ENCODE data around the gene NQO2.

Gene NQO2

GRCh38 chr6:2971420-2972218 is 28.1 kb upstream of the NQO2 start, which contains the start of gene SERPINB6 (continued):
- TF ChIP-seq GLIS1 (tag by site-specific recombination; IDR thresholded peaks at IDR 0.05) (0 out of 2 replicates have a peak, but pooled peaks have one; percentile 14), ZNF623 (tag by site-specific recombination; IDR thresholded peaks at IDR 0.05) (no peak), ZNF248 (tag by site-specific recombination; IDR thresholded peaks at IDR 0.05) (no peak), KLF16 (tag by site-specific recombination; IDR thresholded peaks at IDR 0.05) (no peak), ZNF777 (tag by site-specific recombination; IDR thresholded peaks at IDR 0.05; ENCODE audit: borderline replicate concordance) (peak; percentile 60; the same call in 1 of the 2 replicates), ZNF624 (tag by site-specific recombination; IDR thresholded peaks at IDR 0.05) (no peak), ZSCAN16 (tag by site-specific recombination; IDR thresholded peaks at IDR 0.05) (no peak), ZNF416 (tag by site-specific recombination; IDR thresholded peaks at IDR 0.05) (no peak), ZBTB7A (tag by site-specific recombination; IDR thresholded peaks at IDR 0.05; ENCODE audit: low read depth) (no peak), ZNF112 (tag by site-specific recombination; IDR thresholded peaks at IDR 0.05) (no peak), KLF8 (tag by site-specific recombination; IDR thresholded peaks at IDR 0.05) (peak; percentile 64; the same call in 1 of the 2 replicates), ZNF148 (tag by site-specific recombination; IDR thresholded peaks at IDR 0.05; ENCODE audit: borderline replicate concordance) (no peak), ZNF16 (tag by site-specific recombination; IDR thresholded peaks at IDR 0.05; ENCODE audit: low read depth) (no peak), SCRT1 (tag by site-specific recombination; IDR thresholded peaks at IDR 0.05; ENCODE audit: borderline replicate concordance) (no peak), KLF10 (tag by site-specific recombination; IDR thresholded peaks at IDR 0.05) (no peak), FEZF1 (tag by site-specific recombination; IDR thresholded peaks at IDR 0.05) (peak; percentile 36; the same call in 1 of the 2 replicates), ZNF324 (tag by site-specific recombination; IDR thresholded peaks at IDR 0.05) (0 out of 2 replicates have a peak, but pooled peaks have one; percentile 19), HOXD13 (CRISPR knock-in tag; IDR thresholded peaks at IDR 0.05; ENCODE audit: borderline replicate concordance) (no peak), ZBTB8A (tag by site-specific recombination; IDR thresholded peaks at IDR 0.05) (0 out of 2 replicates have a peak, but pooled peaks have one; percentile 27), ZNF394 (tag by site-specific recombination; IDR thresholded peaks at IDR 0.05; ENCODE audit: borderline replicate concordance) (no peak), MZF1 (tag by site-specific recombination; IDR thresholded peaks at IDR 0.05; ENCODE audit: borderline replicate concordance) (no peak), ZNF140 (tag by site-specific recombination; IDR thresholded peaks at IDR 0.05) (no peak), ZNF701 (tag by site-specific recombination; IDR thresholded peaks at IDR 0.05) (no peak), ZNF626 (tag by site-specific recombination; IDR thresholded peaks at IDR 0.05) (no peak), ZNF350 (tag by site-specific recombination; IDR thresholded peaks at IDR 0.05) (no peak), ZNF280C (tag by site-specific recombination; IDR thresholded peaks at IDR 0.05) (no peak), ZNF571 (tag by site-specific recombination; IDR thresholded peaks at IDR 0.05) (no peak), ZNF501 (tag by site-specific recombination; IDR thresholded peaks at IDR 0.05) (no peak), ZNF423 (tag by site-specific recombination; IDR thresholded peaks at IDR 0.05) (no peak), ZNF311 (tag by site-specific recombination; IDR thresholded peaks at IDR 0.05; ENCODE audit: borderline replicate concordance) (no peak), GLI2 (tag by site-specific recombination; IDR thresholded peaks at IDR 0.05; ENCODE audit: borderline replicate concordance, low read depth) (no peak), BCL11B (tag by site-specific recombination; IDR thresholded peaks at IDR 0.05; ENCODE audit: low read depth) (no peak), KLF1 (tag by site-specific recombination; IDR thresholded peaks at IDR 0.05) (0 out of 2 replicates have a peak, but pooled peaks have one; percentile 40), ZNF114 (tag by site-specific recombination; IDR thresholded peaks at IDR 0.05) (no peak), ZNF585B (tag by site-specific recombination; IDR thresholded peaks at IDR 0.05) (no peak), ZNF473 (tag by site-specific recombination; IDR thresholded peaks at IDR 0.05) (no peak)
- TF ChIP-seq, protein P1, sequence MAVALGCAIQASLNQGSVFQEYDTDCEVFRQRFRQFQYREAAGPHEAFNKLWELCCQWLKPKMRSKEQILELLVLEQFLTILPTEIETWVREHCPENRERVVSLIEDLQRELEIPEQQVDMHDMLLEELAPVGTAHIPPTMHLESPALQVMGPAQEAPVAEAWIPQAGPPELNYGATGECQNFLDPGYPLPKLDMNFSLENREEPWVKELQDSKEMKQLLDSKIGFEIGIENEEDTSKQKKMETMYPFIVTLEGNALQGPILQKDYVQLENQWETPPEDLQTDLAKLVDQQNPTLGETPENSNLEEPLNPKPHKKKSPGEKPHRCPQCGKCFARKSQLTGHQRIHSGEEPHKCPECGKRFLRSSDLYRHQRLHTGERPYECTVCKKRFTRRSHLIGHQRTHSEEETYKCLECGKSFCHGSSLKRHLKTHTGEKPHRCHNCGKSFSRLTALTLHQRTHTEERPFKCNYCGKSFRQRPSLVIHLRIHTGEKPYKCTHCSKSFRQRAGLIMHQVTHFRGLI (tag by site-specific recombination; IDR thresholded peaks at IDR 0.05): peak; percentile 21; the same call in 1 of the 2 replicates
